A549 (cell line): ENCODE data around the gene ACYP2. TPM values are rescaled to one million over a fixed set of nuclear protein-coding genes. Genes with fewer than 3 reads are reported as not detected.
"Not testable (repeated sequence)": the region's sequence is repeated elsewhere in the genome, so short reads cannot be mapped to it uniquely, and the experiment has no call there.

Experiments used
- ATAC-seq, 2 experiments: fragments of 200-7000 bp in 1 of 2; fragments of >200 bp in 1 of 2; cut with Nextera tagmentation in 1 of 2; cut with Tn5 transposase in 1 of 2; 3 replicates each; pipeline versions ENCODE4 v1.8.0 to v1.9.1; 2018 to 2020; ENCODE audit warnings: mild to moderate bottlenecking in 1 of 2, moderate library complexity in 1 of 2
- CTCF ChIA-PET: fragments of 300-600 bp; sonication (Branson Sonifier 250); formaldehyde crosslinking; extraction: SDS; loops from one replicate; lab custom pipeline; 2021; ENCODE audit warnings: antibody characterized with exemption, inconsistent platforms; lab: Yijun Ruan, JAX
- POLR2A ChIA-PET: fragments of 350-600 bp; formaldehyde crosslinking; extraction: SDS; loops from one replicate; lab custom pipeline; 2021; ENCODE audit warnings: antibody characterized with exemption, inconsistent platforms; lab: Yijun Ruan, JAX
- DNase-seq, 2 experiments: peaks; one replicate each; pipeline versions ENCODE4 v3.0.0 to v3.0.0-alpha.2; 2011 to 2016; ENCODE audit warnings: low read depth in 1 of 2, low spot score in 1 of 2
- FAIRE-seq: peaks from 2 replicates; lab custom pipeline; 2011; peaks lifted over from hg19 to GRCh38; lab: Jason Lieb, UNC
- H3K27ac ChIP-seq, 2 experiments: fragments of >200 bp; sonication (Bioruptor Twin); formaldehyde crosslinking; 3 replicates each; pipeline ENCODE4 v1.5.1; 2016 to 2017
- H3K4me1 ChIP-seq: fragments of >200 bp; sonication (Bioruptor Twin); formaldehyde crosslinking; 3 replicates; pipeline ENCODE4 v1.6.1; 2016
- H3K4me2 ChIP-seq: fragments of >200 bp; sonication (Bioruptor Twin); formaldehyde crosslinking; 3 replicates; pipeline ENCODE4 v1.6.1; 2016
- H3K4me3 ChIP-seq: fragments of >200 bp; sonication (Bioruptor Twin); formaldehyde crosslinking; 3 replicates; pipeline ENCODE4 v1.5.1; 2016
- H3K9me3 ChIP-seq: fragments of >200 bp; sonication (Bioruptor Twin); formaldehyde crosslinking; 3 replicates; pipeline ENCODE4 v1.6.1; 2016
- CBX8 ChIP-seq: fragments of 200-600 bp; sonication (generic); IDR thresholded peaks from 2 replicates; pipeline ENCODE4 v1.6.1; 2016
- CEBPB ChIP-seq, 2 experiments: fragments of >200 bp in 1 of 2; sonication (Bioruptor Twin) in 1 of 2; formaldehyde crosslinking in 1 of 2; IDR thresholded peaks; 2 replicates each; pipeline ENCODE4 v1.6.1; 2012 to 2016
- CHD2 ChIP-seq: fragments of 150-350 bp; IDR thresholded peaks from 2 replicates; pipeline ENCODE4 v1.6.1; 2014; ENCODE audit warnings: low read length; ENCODE audit not compliant: partially characterized antibody
- CHD4 ChIP-seq: fragments of 200-600 bp; sonication (generic); IDR thresholded peaks from 2 replicates; pipeline ENCODE4 v1.6.1; 2016; ENCODE audit warnings: antibody characterized with exemption, mild to moderate bottlenecking, borderline replicate concordance
- FOXS1 ChIP-seq: fragments of 250-450 bp; sonication (Bioruptor Pico); IDR thresholded peaks from 2 replicates; pipeline ENCODE4 v1.5.0; 2020; ENCODE audit warnings: mild to moderate bottlenecking, moderate library complexity
- HOXA7 ChIP-seq: fragments of 250-450 bp; sonication (Bioruptor Pico); IDR thresholded peaks from 2 replicates; pipeline ENCODE4 v1.5.0; 2020; ENCODE audit warnings: mild to moderate bottlenecking, moderate library complexity
- HOXB13 ChIP-seq: fragments of 250-450 bp; sonication (Bioruptor Pico); IDR thresholded peaks from 2 replicates; pipeline ENCODE4 v1.5.0; 2020; ENCODE audit warnings: low read depth, mild to moderate bottlenecking, moderate library complexity
- KDM5A ChIP-seq: fragments of 200-600 bp; sonication (generic); IDR thresholded peaks from 2 replicates; pipeline ENCODE4 v1.6.1; 2016; ENCODE audit warnings: antibody characterized with exemption, mild to moderate bottlenecking
- PHF8 ChIP-seq: fragments of 200-600 bp; sonication (generic); IDR thresholded peaks from 2 replicates; pipeline ENCODE4 v1.6.1; 2016; ENCODE audit warnings: low read depth, mild to moderate bottlenecking, antibody characterized with exemption, moderate library complexity, borderline replicate concordance
- POLR2AphosphoS2 ChIP-seq: conservative IDR thresholded peaks from 2 replicates; pipeline ENCODE4 v1.6.1; 2012; ENCODE audit warnings: low read length, improper control_type of control experiment, inconsistent platforms
- RNF2 ChIP-seq: fragments of 200-600 bp; sonication (generic); IDR thresholded peaks from 2 replicates; pipeline ENCODE4 v1.6.1; 2016; ENCODE audit warnings: low read depth, mild to moderate bottlenecking, antibody characterized with exemption, moderate library complexity, borderline replicate concordance
- SMC3 ChIP-seq: fragments of >200 bp; sonication (Bioruptor Twin); formaldehyde crosslinking; IDR thresholded peaks from 3 replicates; pipeline ENCODE4 v1.6.1; 2018; ENCODE audit warnings: inconsistent platforms
- TP53 ChIP-seq: fragments of 250-450 bp; sonication (Bioruptor Pico); IDR thresholded peaks from 2 replicates; pipeline ENCODE4 v1.5.0; 2021; ENCODE audit warnings: mild to moderate bottlenecking, moderate library complexity
- ZC3H11A ChIP-seq: fragments of 450-650 bp; IDR thresholded peaks from 2 replicates; pipeline ENCODE4 v1.6.1; 2014; ENCODE audit warnings: antibody characterized with exemption, mild to moderate bottlenecking
- WGBS: methylation state at CpG from one replicate; pipeline ENCODE4 v1.1.6; 2017; ENCODE audit errors: missing lambda C conversion rate; 5-methylcytosine and 5-hydroxymethylcytosine counted together
- polyA plus RNA-seq, 4 experiments: library from polyadenylated mRNA; depleted of rRNA in 3 of 4; stranded (reverse); fragments of >200 nt; fragmentation: RNase III in 1 of 4; extraction: RNeasy Plus Mini Kit Qiagen cat#74134 plus additional on column Dnase treatment in 1 of 4; gene quantifications; 2 replicates in 3 of 4; 3 replicates in 1 of 4; pipeline ENCODE4 v1.2.3, GENCODE V29; 2011 to 2017
- TF ChIP-seq, protein P1 (sequence below): fragments of 250-450 bp; sonication (Bioruptor Pico); IDR thresholded peaks from 2 replicates; pipeline ENCODE4 v1.5.0; 2021; ENCODE audit warnings: mild to moderate bottlenecking, moderate library complexity, borderline replicate concordance
- TF ChIP-seq, protein P2 (sequence below): IDR thresholded peaks from 2 replicates; pipeline ENCODE4 v1.6.1; 2012

Gene ACYP2
- polyA plus RNA-seq, 2 of the 4 experiments (the other 2 are of a cell fraction): 10.0 to 11.4 TPM

DNA sequence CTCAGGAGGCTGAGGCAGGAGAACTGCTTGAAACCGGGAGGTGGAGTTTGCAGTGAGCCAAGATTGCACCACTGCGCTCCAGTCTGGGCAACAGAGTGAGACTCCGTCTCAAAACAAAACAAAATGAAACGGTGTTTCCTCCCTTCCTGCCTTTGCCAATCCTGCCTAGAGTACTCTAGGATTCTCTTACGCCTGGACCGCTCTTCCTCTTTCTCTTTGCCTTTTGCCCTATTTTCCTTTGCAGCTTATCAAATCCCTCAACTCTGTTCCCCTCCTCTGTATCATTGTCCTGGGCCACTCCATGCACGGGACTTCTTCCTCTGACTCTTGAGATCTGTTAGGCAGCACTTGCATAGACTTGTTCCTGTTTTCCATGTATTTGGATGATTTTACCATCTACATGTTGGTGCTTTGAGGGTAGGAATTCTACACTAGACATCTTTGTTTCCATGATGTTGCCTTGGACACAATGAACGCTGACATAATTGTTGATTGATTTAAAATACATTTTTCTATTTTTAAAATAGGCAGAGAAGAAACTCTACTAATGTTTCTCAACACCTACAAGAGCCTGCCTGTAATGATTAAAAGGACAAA lies 24.8 kb upstream of the ACYP2 start:
- DNase-seq (no peak), ATAC-seq (no peak), FAIRE-seq (no peak)
- ChIA-PET CTCF (no interaction called here), POLR2A (no interaction called here)
- Histone ChIP-seq H3K4me2 (no peak overlapping the region), H3K27ac (no peak overlapping the region), H3K4me3 (no peak overlapping the region), H3K9me3 (no peaks in the 10 kb centered on the region), H3K4me1 (no peaks in the 10 kb centered on the region)
- TF ChIP-seq ZC3H11A: no peak
- TF ChIP-seq PHF8: no peak
- TF ChIP-seq HOXA7 (CRISPR knock-in tag): no peak
- WGBS: 82% methylated on average over 8 of the region's 8 CpGs

DNA sequence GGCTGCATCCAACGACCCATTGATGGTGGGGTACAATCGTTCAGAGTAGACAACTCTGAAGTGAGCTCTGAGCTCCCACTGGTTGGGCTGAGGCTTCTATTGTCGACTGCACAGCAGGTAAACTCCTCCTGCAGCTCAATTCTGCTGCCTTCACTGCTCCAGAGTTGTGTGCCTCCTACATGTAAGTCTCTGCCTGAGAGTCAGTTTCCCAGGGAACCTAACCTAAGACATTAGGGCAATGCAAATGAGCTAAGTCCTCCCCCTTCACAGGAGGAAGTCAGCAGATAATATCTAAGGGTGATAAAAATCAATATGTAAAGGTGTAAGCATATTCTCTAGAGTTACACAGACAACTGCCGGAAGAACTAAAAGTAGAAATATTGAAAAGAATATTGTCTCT lies 22.5 kb upstream of the ACYP2 start:
- ChIA-PET CTCF (interaction anchor here (1.6 to 1.9 kb wide), 2 partner anchors 12 to 14 kb away, joined by 4 to 5 read pairs; no protein-coding TSS in a partner anchor), POLR2A (no interaction called here)
- no peak overlapping the region for H3K27ac ChIP-seq
- TF ChIP-seq CBX8: no peak
- TF ChIP-seq, protein P1, sequence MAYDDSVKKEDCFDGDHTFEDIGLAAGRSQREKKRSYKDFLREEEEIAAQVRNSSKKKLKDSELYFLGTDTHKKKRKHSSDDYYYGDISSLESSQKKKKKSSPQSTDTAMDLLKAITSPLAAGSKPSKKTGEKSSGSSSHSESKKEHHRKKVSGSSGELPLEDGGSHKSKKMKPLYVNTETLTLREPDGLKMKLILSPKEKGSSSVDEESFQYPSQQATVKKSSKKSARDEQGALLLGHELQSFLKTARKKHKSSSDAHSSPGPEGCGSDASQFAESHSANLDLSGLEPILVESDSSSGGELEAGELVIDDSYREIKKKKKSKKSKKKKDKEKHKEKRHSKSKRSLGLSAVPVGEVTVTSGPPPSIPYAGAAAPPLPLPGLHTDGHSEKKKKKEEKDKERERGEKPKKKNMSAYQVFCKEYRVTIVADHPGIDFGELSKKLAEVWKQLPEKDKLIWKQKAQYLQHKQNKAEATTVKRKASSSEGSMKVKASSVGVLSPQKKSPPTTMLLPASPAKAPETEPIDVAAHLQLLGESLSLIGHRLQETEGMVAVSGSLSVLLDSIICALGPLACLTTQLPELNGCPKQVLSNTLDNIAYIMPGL (CRISPR knock-in tag): no peak
- TF ChIP-seq CEBPB (IDR thresholded peaks at IDR 0.05): no peak
- TF ChIP-seq, protein P2, sequence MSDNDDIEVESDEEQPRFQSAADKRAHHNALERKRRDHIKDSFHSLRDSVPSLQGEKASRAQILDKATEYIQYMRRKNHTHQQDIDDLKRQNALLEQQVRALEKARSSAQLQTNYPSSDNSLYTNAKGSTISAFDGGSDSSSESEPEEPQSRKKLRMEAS: no peak
- TF ChIP-seq SMC3: no peak
- TF ChIP-seq CHD2: no peak
- no peak for TF ChIP-seq RNF2
- no peak for TF ChIP-seq TP53 (CRISPR knock-in tag)
- no peaks in the 10 kb centered on the region for H3K9me3 ChIP-seq
- no peak overlapping the region for H3K4me3 ChIP-seq
- ATAC-seq (peak; percentile 40 to 47; a peak in 4 of 6 replicates), FAIRE-seq (no peak), DNase-seq (no peak)
- 33% methylated on average over 4 of the region's 4 CpGs for WGBS
- no peak overlapping the region for H3K4me2 ChIP-seq
- H3K4me1 ChIP-seq: no peaks in the 10 kb centered on the region

DNA sequence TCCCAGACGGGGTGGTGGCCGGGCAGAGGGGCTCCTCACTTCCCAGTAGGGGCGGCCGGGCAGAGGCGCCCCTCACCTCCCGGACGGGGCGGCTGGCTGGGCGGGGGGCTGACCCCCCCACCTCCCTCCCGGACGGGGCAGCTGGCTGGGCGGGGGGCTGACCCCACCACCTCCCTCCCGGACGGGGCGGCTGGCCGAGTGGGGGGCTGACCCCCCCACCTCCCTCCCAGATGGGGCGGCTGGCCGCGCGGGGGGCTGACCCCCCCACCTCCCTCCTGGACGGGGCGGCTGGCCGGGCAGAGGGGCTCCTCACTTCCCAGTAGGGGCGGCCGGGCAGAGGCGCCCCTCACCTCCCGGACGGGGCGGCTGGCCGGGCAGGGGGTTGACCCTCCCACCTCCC lies 20.0 kb upstream of the ACYP2 start:
- WGBS: 90% methylated on average over 3 of the region's 30 CpGs
- CTCF ChIA-PET, H3K4me1 ChIP-seq, H3K27ac ChIP-seq, POLR2A ChIA-PET, H3K4me2 ChIP-seq, FAIRE-seq, H3K9me3 ChIP-seq, DNase-seq, H3K4me3 ChIP-seq, ATAC-seq: not testable (repeated sequence)

DNA sequence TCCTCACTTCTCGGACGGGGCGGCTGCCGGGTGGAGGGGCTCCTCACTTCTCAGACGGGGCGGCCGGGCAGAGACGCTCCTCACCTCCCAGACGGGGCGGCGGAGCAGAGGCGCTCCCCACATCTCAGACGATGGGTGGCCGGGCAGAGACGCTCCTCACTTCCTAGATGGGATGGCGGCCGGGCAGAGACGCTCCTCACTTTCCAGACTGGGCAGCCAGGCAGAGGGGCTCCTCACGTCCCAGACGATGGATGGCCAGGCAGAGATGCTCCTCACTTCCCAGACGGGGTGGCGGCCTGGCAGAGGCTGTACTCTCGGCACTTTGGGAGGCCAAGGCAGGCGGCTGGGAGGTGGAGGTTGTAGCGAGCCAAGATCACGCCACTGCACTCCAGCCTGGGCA lies 19.3 kb upstream of the ACYP2 start:
- H3K27ac ChIP-seq, ATAC-seq, FAIRE-seq, H3K4me1 ChIP-seq, DNase-seq, POLR2A ChIA-PET, H3K4me3 ChIP-seq, H3K9me3 ChIP-seq, H3K4me2 ChIP-seq: not testable (repeated sequence)
- 92% methylated on average over 10 of the region's 26 CpGs for WGBS
- CTCF ChIA-PET: interaction anchor here (2.9 kb wide), 1 partner anchor 11 kb away, joined by 26 read pairs; no protein-coding TSS in a partner anchor

DNA sequence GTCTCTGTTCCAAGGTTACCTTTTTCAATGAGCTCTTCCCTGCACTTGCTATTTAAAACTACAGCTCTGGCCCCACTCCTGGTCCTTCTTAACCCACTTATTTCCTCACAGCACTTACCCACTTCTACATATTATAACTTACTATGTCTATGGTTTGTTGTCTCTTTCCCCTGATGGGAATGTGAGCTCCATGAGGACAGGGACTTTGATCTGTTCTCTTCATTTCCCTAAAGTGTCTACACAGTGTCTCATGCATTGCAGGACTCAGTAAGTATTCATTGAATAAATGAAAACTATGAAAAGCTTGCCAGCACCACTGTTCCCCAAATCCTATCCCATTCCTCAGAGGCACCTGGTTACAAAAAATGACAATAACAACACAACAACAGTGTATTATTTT lies 18.3 kb upstream of the ACYP2 start:
- ChIA-PET POLR2A (no interaction called here), CTCF (interaction anchor here (1.4 to 2.9 kb wide), 2 partner anchors 10 to 17 kb away, joined by 3 to 26 read pairs; no protein-coding TSS in a partner anchor)
- no peak for FAIRE-seq
- Histone ChIP-seq H3K4me3 (no peak overlapping the region), H3K4me1 (no peaks in the 10 kb centered on the region), H3K27ac (no peak overlapping the region), H3K4me2 (no peak overlapping the region), H3K9me3 (no peaks in the 10 kb centered on the region)
- ATAC-seq: peak; percentile 30 to 35; a peak in 3 of 6 replicates
- TF ChIP-seq POLR2AphosphoS2 (no peak), HOXB13 (CRISPR knock-in tag) (no peak), CHD4 (no peak), KDM5A (no peak), FOXS1 (no peak), CHD2 (no peak)
- no peak for DNase-seq
